Transverse colon (tissue), 4 donors: ENCODE data around the gene TMEM134. TPM values are rescaled to one million over a fixed set of nuclear protein-coding genes. Genes with fewer than 3 reads are reported as not detected.

Source experiments
- DNase-seq: peaks from one replicate; pipeline ENCODE4 v3.0.0-alpha.2; 2019
- H3K27ac ChIP-seq, 4 donors: fragments of 200-600 bp; sonication (generic); 2 replicates each; pipeline ENCODE4 v1.5.1; 2016 to 2018; ENCODE audit warnings: inconsistent platforms in 4 of 4
- H3K27me3 ChIP-seq: fragments of 200-600 bp; sonication (generic); 2 replicates; pipeline ENCODE4 v1.5.1; 2017; ENCODE audit warnings: inconsistent platforms
- H3K36me3 ChIP-seq, 4 donors: fragments of 200-600 bp; sonication (generic); 2 replicates each; pipeline ENCODE4 v1.5.1; 2017 to 2019; ENCODE audit warnings: inconsistent platforms in 4 of 4
- H3K4me1 ChIP-seq, 4 donors: fragments of 200-600 bp; sonication (generic); 2 replicates each; pipeline ENCODE4 v1.5.1; 2017 to 2020; ENCODE audit warnings: inconsistent platforms in 4 of 4
- H3K4me3 ChIP-seq, 4 donors: fragments of 200-600 bp; sonication (generic); 1 replicate in 1 of 4; 2 replicates in 3 of 4; pipeline versions ENCODE4 v1.5.1 to v1.6.1; 2017 to 2019; ENCODE audit warnings: inconsistent platforms in 4 of 4
- H3K9me3 ChIP-seq, 2 donors: fragments of 200-600 bp; sonication (generic); 2 replicates each; pipeline ENCODE4 v1.5.1; 2017 to 2019; ENCODE audit warnings: inconsistent platforms in 2 of 2
- CTCF ChIP-seq, 5 experiments: fragments of 200-600 bp in 3 of 5; fragments of 450-650 bp in 2 of 5; sonication (generic) in 3 of 5; IDR thresholded peaks; 1 replicate in 2 of 5; 2 replicates in 3 of 5; pipeline ENCODE4 v1.5.1; 2016 to 2017; ENCODE audit warnings: antibody characterized with exemption in 5 of 5, inconsistent platforms in 3 of 5, mild to moderate bottlenecking in 2 of 5, moderate library complexity in 1 of 5
- EP300 ChIP-seq: sonication (generic); formaldehyde crosslinking; IDR thresholded peaks from one replicate; pipeline ENCODE4 v1.6.1; 2017; ENCODE audit warnings: antibody characterized with exemption, low read depth
- POLR2A ChIP-seq: fragments of 450-650 bp; IDR thresholded peaks from one replicate; pipeline ENCODE4 v1.6.1; 2016; ENCODE audit warnings: antibody characterized with exemption, mild to moderate bottlenecking, moderate library complexity
- POLR2AphosphoS5 ChIP-seq, 3 donors: sonication (generic); formaldehyde crosslinking; IDR thresholded peaks; one replicate each; pipeline ENCODE4 v1.6.1; 2016; ENCODE audit warnings: antibody characterized with exemption in 3 of 3
- WGBS, 2 donors: methylation state at CpG; one replicate each; pipeline ENCODE4 v1.1.5; 2018; ENCODE audit warnings: low coverage in 1 of 2; 5-methylcytosine and 5-hydroxymethylcytosine counted together
- in situ Hi-C, 4 donors: fragments of 200-750 bp; cut with MboI; loops; one replicate each; pipeline versions ENCODE4 v1.15.0 to v1.15.1; 2017; ENCODE audit warnings: low sequenced_read_pairs in 3 of 4, low pct_ligation_motif_present in 1 of 4, low pct_unique_long_range_greater_than_20kb in 1 of 4
- intact Hi-C: fragments of 100-400 bp; cut with DNase I; formaldehyde crosslinking; loops from one replicate; pipeline ENCODE4 v1.15.1; 2023; ENCODE audit warnings: low total_unique reads
- total RNA-seq, 4 donors: library from RNA; depleted of rRNA; stranded (reverse); fragments of >200 nt; gene quantifications; one replicate each; pipeline ENCODE4 v1.1.0, GENCODE V29; 2016

TMEM134 gene
- total RNA-seq, 4 donors from 2014 or later, result 107 to 347 (median 115) TPM

GRCh38 chr11:67494371-67495233 lies 25.6 kb upstream of the TMEM134 start:
- no peaks in the 10 kb centered on the region for H3K9me3 ChIP-seq
- TF ChIP-seq EP300 (no peak), POLR2AphosphoS5 (IDR thresholded peaks at IDR 0.05) (no peak), CTCF (IDR thresholded peaks at IDR 0.05) (no peak), POLR2A (no peak)
- no peak overlapping the region for H3K4me3 ChIP-seq
- no peaks in the 10 kb centered on the region for H3K4me1 ChIP-seq
- 93 to 100% methylated on average over 7 to 59 of the region's 59 CpGs for WGBS, 2 donors
- H3K36me3 ChIP-seq, result peaks cover 0 to 10% (median 4%) of the 10 kb centered on the region in 4 donors
- intact Hi-C loops (no loop called here), in situ Hi-C loops (no loop called here)
- H3K27me3 ChIP-seq, result no peaks in the 10 kb centered on the region
- H3K27ac ChIP-seq, result no peak overlapping the region
- DNase-seq, result no peak

- in situ Hi-C loops, result no loop called here
Measured at GRCh38 chr11:67493548-67494370, 24.7 kb upstream of the TMEM134 start.

GRCh38 chr11:67492801-67493547 lies 23.9 kb upstream of the TMEM134 start:
- DNase-seq, result no peak
- intact Hi-C loops, result no loop called here
- peaks cover 0 to 11% (median 4%) of the 10 kb centered on the region in 4 donors for H3K36me3 ChIP-seq
- H3K4me3 ChIP-seq, result no peak overlapping the region
- in situ Hi-C loops, result no loop called here
- H3K4me1 ChIP-seq, result peaks cover 0 to 4% (median 0%) of the 10 kb centered on the region in 4 donors
- no peaks in the 10 kb centered on the region for H3K9me3 ChIP-seq
- 85% methylated on average over 46 of the region's 46 CpGs; no CpG with 5 or more reads in 1 of the 2 donors for WGBS, 2 donors
- H3K27me3 ChIP-seq, result no peaks in the 10 kb centered on the region
- no peak for TF ChIP-seq POLR2AphosphoS5 (IDR thresholded peaks at IDR 0.05)
- H3K27ac ChIP-seq, result no peak overlapping the region

More at GRCh38 chr11:67493548-67494370, 24.7 kb upstream of the TMEM134 start:
- 96% methylated on average over 60 of the region's 65 CpGs; no CpG with 5 or more reads in 1 of the 2 donors for WGBS, 2 donors
- Histone ChIP-seq H3K27me3 (no peaks in the 10 kb centered on the region), H3K9me3 (no peaks in the 10 kb centered on the region), H3K4me3 (no peak overlapping the region), H3K4me1 (peaks cover 0 to 4% (median 0%) of the 10 kb centered on the region in 4 donors), H3K36me3 (peaks cover 0 to 10% (median 4%) of the 10 kb centered on the region in 4 donors), H3K27ac (no peak overlapping the region)
- no peak for TF ChIP-seq CTCF (IDR thresholded peaks at IDR 0.05)
- intact Hi-C loops, result no loop called here
- no peak for DNase-seq

GRCh38 chr11:67492069-67492727 lies 23.1 kb upstream of the TMEM134 start:
- Histone ChIP-seq H3K27ac (no peak overlapping the region), H3K4me3 (no peak overlapping the region), H3K4me1 (peaks cover 0 to 4% (median 0%) of the 10 kb centered on the region in 4 donors), H3K36me3 (peaks cover 0 to 14% (median 4%) of the 10 kb centered on the region in 4 donors), H3K27me3 (no peaks in the 10 kb centered on the region), H3K9me3 (no peaks in the 10 kb centered on the region)
- TF ChIP-seq POLR2AphosphoS5 (IDR thresholded peaks at IDR 0.05) (no peak), POLR2A (no peak), CTCF (IDR thresholded peaks at IDR 0.05) (no peak), EP300 (no peak)
- intact Hi-C loops (no loop called here), in situ Hi-C loops (no loop called here)
- DNase-seq, result no peak
- WGBS, 2 donors, result 90% methylated on average over 19 of the region's 19 CpGs; no CpG with 5 or more reads in 1 of the 2 donors
